Keratinocyte (primary cell): ENCODE data around the gene TRAF3.

Experiments
- CTCF ChIP-seq, 3 experiments: IDR thresholded peaks in 1 of 3; conservative IDR thresholded peaks in 1 of 3; optimal IDR thresholded peaks in 1 of 3; 2 replicates in 2 of 3; 3 replicates in 1 of 3; pipeline versions ENCODE3 to v1.5.1; 2011; ENCODE audit warnings: low read length in 3 of 3, mild to moderate bottlenecking in 3 of 3, moderate library complexity in 2 of 3, control low read depth in 1 of 3, inconsistent platforms in 1 of 3; ENCODE audit not compliant: insufficient read depth in 2 of 3; ENCODE audit errors: extremely low read depth in 1 of 3
- EZH2 ChIP-seq: IDR thresholded peaks from one replicate; pipeline ENCODE4 v1.6.1; 2012; ENCODE audit warnings: inconsistent platforms, mild to moderate bottlenecking, low read length, moderate library complexity

- TF ChIP-seq CTCF (optimal IDR thresholded peaks at IDR 0.05 in 1 of 3, IDR thresholded peaks at IDR 0.05 in 1 of 3, conservative IDR thresholded peaks at IDR 0.05 in 1 of 3; ENCODE audit: extremely low read depth in 1 of 3, insufficient read depth in 2 of 3, low read length in 3 of 3) (no peak), EZH2 (no peak)
Observed at GRCh38 chr14:102784892-102785594, 7.8 kb downstream of the TRAF3 start.
